HEK293 (cell line): Measurements from ENCODE around the gene C11orf58.

Experiments used
- CTCF ChIA-PET: fragments of 350-600 bp; formaldehyde crosslinking; extraction: SDS; loops from one replicate; lab custom pipeline; 2021; ENCODE audit warnings: antibody characterized with exemption; lab: Yijun Ruan, JAX
- POLR2A ChIA-PET: fragments of 300-600 bp; formaldehyde crosslinking; extraction: SDS; loops from one replicate; lab custom pipeline; 2020; ENCODE audit warnings: antibody characterized with exemption, inconsistent platforms; lab: Yijun Ruan, JAX
- H3K27ac ChIP-seq: fragments of 200-500 bp; sonication (Bioruptor generic); 2 replicates; pipeline ENCODE4 v1.5.1; 2014; ENCODE audit warnings: low read depth, low read length, control low read depth, inconsistent platforms; ENCODE audit errors: extremely low read depth
- H3K36me3 ChIP-seq, 2 experiments: fragments of 200-500 bp in 1 of 2; sonication (Bioruptor generic) in 1 of 2; 1 replicate in 1 of 2; 2 replicates in 1 of 2; pipeline ENCODE4 v1.5.1; 2014 to 2017; ENCODE audit warnings: inconsistent platforms in 2 of 2, low read length in 2 of 2; ENCODE audit not compliant: control insufficient read depth in 2 of 2, insufficient read depth in 1 of 2
- H3K4me1 ChIP-seq: fragments of 200-500 bp; sonication (Bioruptor generic); 2 replicates; pipeline ENCODE4 v1.5.1; 2014; ENCODE audit warnings: mild to moderate bottlenecking, low read length, inconsistent platforms; ENCODE audit not compliant: control insufficient read depth, insufficient read depth
- H3K4me3 ChIP-seq: 2 replicates; pipeline ENCODE4 v1.5.1; 2011; ENCODE audit warnings: low read depth, mild to moderate bottlenecking, control low read depth, low read length, moderate library complexity
- H3K9me3 ChIP-seq: fragments of 200-500 bp; sonication (Bioruptor generic); 2 replicates; pipeline ENCODE4 v1.5.1; 2014; ENCODE audit warnings: low read depth, low read length, inconsistent platforms; ENCODE audit not compliant: control insufficient read depth, insufficient read depth
- PRDM2 ChIP-seq: fragments of 450-650 bp; formaldehyde crosslinking; IDR thresholded peaks from 2 replicates; pipeline ENCODE4 v1.5.1; 2016; ENCODE audit warnings: missing biosample characterization, missing genetic modification characterization, borderline replicate concordance
- SCRT1 ChIP-seq: fragments of 450-650 bp; formaldehyde crosslinking; IDR thresholded peaks from 2 replicates; pipeline ENCODE4 v1.5.1; 2016; ENCODE audit warnings: missing biosample characterization, missing genetic modification characterization, borderline replicate concordance
- TRIM28 ChIP-seq: IDR thresholded peaks from 2 replicates; pipeline ENCODE4 v1.6.1; 2011; ENCODE audit warnings: low read length, control low read depth, borderline replicate concordance
- YY1 ChIP-seq: fragments of 450-650 bp; formaldehyde crosslinking; IDR thresholded peaks from 2 replicates; pipeline ENCODE4 v1.5.1; 2018; ENCODE audit warnings: missing biosample characterization, missing genetic modification characterization
- ZNF24 ChIP-seq: fragments of 450-650 bp; formaldehyde crosslinking; IDR thresholded peaks from 2 replicates; pipeline ENCODE4 v1.5.1; 2016; ENCODE audit warnings: missing biosample characterization, missing genetic modification characterization
- ZNF623 ChIP-seq: fragments of 450-650 bp; formaldehyde crosslinking; IDR thresholded peaks from 2 replicates; pipeline ENCODE4 v1.5.1; 2016; ENCODE audit warnings: missing biosample characterization, missing genetic modification characterization
- ZNF626 ChIP-seq: fragments of 450-650 bp; sonication (Bioruptor Pico); formaldehyde crosslinking; IDR thresholded peaks from 2 replicates; pipeline ENCODE4 v1.5.1; 2018; ENCODE audit warnings: missing biosample characterization, missing genetic modification characterization, inconsistent platforms
- ZNF639 ChIP-seq: fragments of 450-650 bp; formaldehyde crosslinking; IDR thresholded peaks from 2 replicates; pipeline ENCODE4 v1.5.1; 2016; ENCODE audit warnings: missing biosample characterization, missing genetic modification characterization
- ZNF654 ChIP-seq: fragments of 450-650 bp; formaldehyde crosslinking; IDR thresholded peaks from 2 replicates; pipeline ENCODE4 v1.5.1; 2016; ENCODE audit warnings: low read depth, missing biosample characterization, missing genetic modification characterization
- ZNF658 ChIP-seq: fragments of 450-650 bp; formaldehyde crosslinking; IDR thresholded peaks from 2 replicates; pipeline ENCODE4; 2016; ENCODE audit warnings: missing biosample characterization, missing genetic modification characterization
- TF ChIP-seq, protein P1 (sequence below): fragments of 450-650 bp; formaldehyde crosslinking; IDR thresholded peaks from 2 replicates; pipeline ENCODE4 v1.5.1; 2016; ENCODE audit warnings: missing biosample characterization, missing genetic modification characterization
- TF ChIP-seq, protein P2 (sequence below): fragments of 450-650 bp; formaldehyde crosslinking; conservative IDR thresholded peaks from 2 replicates; pipeline ENCODE4 v1.5.1; 2016; ENCODE audit warnings: low read depth, missing biosample characterization, missing genetic modification characterization

Gene C11orf58

DNA sequence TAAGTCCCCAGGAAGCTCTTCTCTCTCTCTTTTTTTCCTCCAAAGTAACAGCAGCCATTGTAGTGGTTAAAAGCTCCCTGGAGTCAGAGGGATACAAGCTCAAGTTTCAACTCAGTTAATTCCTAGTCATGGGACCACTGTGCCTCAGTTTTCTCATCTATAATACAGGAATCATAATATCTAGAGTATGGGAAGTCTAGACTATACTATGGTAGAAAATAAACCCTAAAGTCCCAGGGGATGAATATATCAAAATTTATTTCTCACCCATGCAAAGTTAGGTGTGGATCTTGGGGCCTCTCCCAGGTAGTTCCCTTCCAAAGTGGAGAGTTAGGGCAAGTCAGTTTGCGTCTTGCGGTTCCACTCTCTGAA is 33.7 kb downstream of the C11orf58 start (continued):
- TF ChIP-seq PRDM2 (no peak), ZNF24 (tag by site-specific recombination) (no peak), ZNF626 (tag by site-specific recombination) (no peak), ZNF639 (no peak), ZNF658 (tag by site-specific recombination) (no peak), YY1 (tag by site-specific recombination) (no peak), ZNF654 (tag by site-specific recombination) (no peak), SCRT1 (tag by site-specific recombination) (no peak)
- TF ChIP-seq, protein P1, sequence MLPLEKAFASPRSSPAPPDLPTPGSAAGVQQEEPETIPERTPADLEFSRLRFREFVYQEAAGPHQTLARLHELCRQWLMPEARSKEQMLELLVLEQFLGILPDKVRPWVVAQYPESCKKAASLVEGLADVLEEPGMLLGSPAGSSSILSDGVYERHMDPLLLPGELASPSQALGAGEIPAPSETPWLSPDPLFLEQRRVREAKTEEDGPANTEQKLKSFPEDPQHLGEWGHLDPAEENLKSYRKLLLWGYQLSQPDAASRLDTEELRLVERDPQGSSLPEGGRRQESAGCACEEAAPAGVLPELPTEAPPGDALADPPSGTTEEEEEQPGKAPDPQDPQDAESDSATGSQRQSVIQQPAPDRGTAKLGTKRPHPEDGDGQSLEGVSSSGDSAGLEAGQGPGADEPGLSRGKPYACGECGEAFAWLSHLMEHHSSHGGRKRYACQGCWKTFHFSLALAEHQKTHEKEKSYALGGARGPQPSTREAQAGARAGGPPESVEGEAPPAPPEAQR (tag by site-specific recombination), result no peak
- TF ChIP-seq, protein P2, sequence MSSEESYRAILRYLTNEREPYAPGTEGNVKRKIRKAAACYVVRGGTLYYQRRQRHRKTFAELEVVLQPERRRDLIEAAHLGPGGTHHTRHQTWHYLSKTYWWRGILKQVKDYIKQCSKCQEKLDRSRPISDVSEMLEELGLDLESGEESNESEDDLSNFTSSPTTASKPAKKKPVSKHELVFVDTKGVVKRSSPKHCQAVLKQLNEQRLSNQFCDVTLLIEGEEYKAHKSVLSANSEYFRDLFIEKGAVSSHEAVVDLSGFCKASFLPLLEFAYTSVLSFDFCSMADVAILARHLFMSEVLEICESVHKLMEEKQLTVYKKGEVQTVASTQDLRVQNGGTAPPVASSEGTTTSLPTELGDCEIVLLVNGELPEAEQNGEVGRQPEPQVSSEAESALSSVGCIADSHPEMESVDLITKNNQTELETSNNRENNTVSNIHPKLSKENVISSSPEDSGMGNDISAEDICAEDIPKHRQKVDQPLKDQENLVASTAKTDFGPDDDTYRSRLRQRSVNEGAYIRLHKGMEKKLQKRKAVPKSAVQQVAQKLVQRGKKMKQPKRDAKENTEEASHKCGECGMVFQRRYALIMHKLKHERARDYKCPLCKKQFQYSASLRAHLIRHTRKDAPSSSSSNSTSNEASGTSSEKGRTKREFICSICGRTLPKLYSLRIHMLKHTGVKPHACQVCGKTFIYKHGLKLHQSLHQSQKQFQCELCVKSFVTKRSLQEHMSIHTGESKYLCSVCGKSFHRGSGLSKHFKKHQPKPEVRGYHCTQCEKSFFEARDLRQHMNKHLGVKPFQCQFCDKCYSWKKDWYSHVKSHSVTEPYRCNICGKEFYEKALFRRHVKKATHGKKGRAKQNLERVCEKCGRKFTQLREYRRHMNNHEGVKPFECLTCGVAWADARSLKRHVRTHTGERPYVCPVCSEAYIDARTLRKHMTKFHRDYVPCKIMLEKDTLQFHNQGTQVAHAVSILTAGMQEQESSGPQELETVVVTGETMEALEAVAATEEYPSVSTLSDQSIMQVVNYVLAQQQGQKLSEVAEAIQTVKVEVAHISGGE (tag by site-specific recombination), result no peak

GRCh38 chr11:16773981-16774935 is 35.8 kb downstream of the C11orf58 start:
- no peaks in the 10 kb centered on the region for H3K9me3 ChIP-seq
- TF ChIP-seq TRIM28, result no peak
- no peak for TF ChIP-seq ZNF623
- TF ChIP-seq, all 188 proteins: peak for 0
- Histone ChIP-seq H3K36me3 (no peaks in the 10 kb centered on the region), H3K4me1 (no peaks in the 10 kb centered on the region), H3K4me3 (no peak overlapping the region), H3K27ac (no peak overlapping the region)
- ChIA-PET CTCF (interaction anchor here (0.9 to 4.7 kb wide), 2 partner anchors 11 to 289 kb away, joined by 3 to 32 read pairs; no protein-coding TSS in a partner anchor), POLR2A (no interaction called here)
